H1 (cell line): ENCODE data around the gene MEIS2. TPM values are rescaled to one million over a fixed set of nuclear protein-coding genes. Genes with fewer than 3 reads are reported as not detected.
A peak's percentile ranks its signal among the peaks of the same experiment; 100 is the strongest.

ENCODE experiments used
- BCL11A ChIP-seq, 2 experiments: IDR thresholded peaks; one replicate each; pipeline ENCODE4 v1.6.1; 2011; ENCODE audit warnings: low read depth in 2 of 2, low read length in 2 of 2, mild to moderate bottlenecking in 2 of 2
- FOSL1 ChIP-seq: IDR thresholded peaks from 2 replicates; pipeline ENCODE4 v1.6.1; 2011; ENCODE audit warnings: mild to moderate bottlenecking, low read depth, low read length, moderate library complexity; ENCODE audit not compliant: insufficient read depth
- MAFK ChIP-seq: IDR thresholded peaks from 2 replicates; pipeline ENCODE4 v1.6.1; 2012; ENCODE audit warnings: low read depth, mild to moderate bottlenecking, improper control_type of control experiment, low read length
- RBBP5 ChIP-seq: IDR thresholded peaks from 2 replicates; pipeline ENCODE4 v1.7.1; 2012; ENCODE audit warnings: low read depth, mild to moderate bottlenecking, inconsistent platforms, low read length, moderate library complexity, borderline replicate concordance
- RNF2 ChIP-seq: fragments of 200-900, 300-1000 bp; sonication (generic); IDR thresholded peaks from 2 replicates; pipeline ENCODE4 v1.7.1; 2016; ENCODE audit warnings: borderline replicate concordance, low read depth, mild to moderate bottlenecking, antibody characterized with exemption, low read length; ENCODE audit not compliant: poor library complexity, severe bottlenecking; ENCODE audit errors: missing control alignments
- polyA plus RNA-seq, 7 experiments: library from polyadenylated mRNA; depleted of rRNA in 3 of 7; stranded (reverse) in 5 of 7; unstranded in 2 of 7; fragments of >200 nt in 5 of 7; fragments of 200-250 nt in 2 of 7; gene quantifications; 1 replicate in 5 of 7; 2 replicates in 1 of 7; 4 replicates in 1 of 7; pipeline versions ENCODE4 v1.2.1 to v1.2.3, GENCODE V29; 2011 to 2013; ENCODE audit warnings: missing spikeins in 2 of 7, mixed read lengths in 2 of 7
- total RNA-seq: library from RNA; stranded (reverse); fragmentation: NEBNext Ultra II Directional; extraction: Animal tissue kit (Norgen Biotek cat#: 25700); gene quantifications from 2 replicates; pipeline ENCODE4 v1.2.1, GENCODE V29; 2021

The MEIS2 gene
- total and polyA plus RNA-seq, 2 of the 8 experiments (the other 6 are each of a cell fraction or from before 2014, with no cell fraction given): 0.22 to 1.2 TPM

DNA sequence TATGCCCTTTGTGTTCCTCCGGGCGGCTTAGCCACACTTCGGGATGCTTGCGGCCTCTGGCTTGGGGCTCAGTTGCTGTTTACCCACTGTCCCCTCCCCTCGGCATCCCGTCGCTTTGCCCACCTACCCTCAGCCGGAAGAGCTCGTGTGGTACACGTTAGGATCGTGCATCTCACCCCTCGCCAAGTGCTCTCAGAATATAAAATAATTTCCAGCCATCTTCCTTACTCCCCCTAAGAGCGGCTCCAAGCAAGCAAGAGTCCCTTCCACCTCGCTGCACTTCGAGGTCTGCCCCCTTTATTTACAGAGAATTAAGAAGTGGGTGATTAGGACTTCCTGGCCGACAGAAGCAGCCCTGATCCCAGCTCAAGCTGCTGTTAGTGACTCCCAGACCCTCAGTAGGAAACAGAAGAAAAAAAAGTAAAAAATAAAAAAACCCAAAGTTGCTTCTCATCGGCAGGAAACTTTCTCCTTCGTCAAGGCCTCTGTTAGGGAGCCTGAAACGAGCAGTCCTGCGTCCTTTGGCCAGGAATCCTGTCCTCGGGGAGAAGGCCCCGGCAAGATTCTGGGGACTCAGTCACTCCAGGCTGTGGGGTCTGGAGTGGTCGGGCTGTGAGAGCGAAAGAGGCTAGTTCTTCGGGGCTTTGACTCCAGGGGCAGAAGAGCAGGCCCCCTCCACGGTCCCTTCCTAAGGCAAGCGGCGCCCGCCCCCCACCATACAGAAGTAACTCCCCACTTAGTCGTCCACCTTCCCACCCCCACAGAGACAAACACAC, 3.0 kb downstream of the MEIS2 start (continued):
- TF ChIP-seq RNF2 (peak; percentile 88), RBBP5 (0 out of 2 replicates have a peak, but pooled peaks have one; percentile 13), MAFK (no peak), BCL11A (IDR thresholded peaks at IDR 0.05; ENCODE audit: low read depth in 2 of 2, low read length in 2 of 2) (no peak), FOSL1 (no peak)
